Endothelial cell of hepatic sinusoid (primary cell): ENCODE measurements around the gene PCYT1A.
"Not testable (repeated sequence)": the region's sequence is repeated elsewhere in the genome, so short reads cannot be mapped to it uniquely, and the experiment has no call there.

Experiments used
- in situ Hi-C: cut with HindIII; loops from 2 replicates; pipeline ENCODE4 v1.10.0; 2017; ENCODE audit warnings: low sequenced_read_pairs

PCYT1A gene

DNA sequence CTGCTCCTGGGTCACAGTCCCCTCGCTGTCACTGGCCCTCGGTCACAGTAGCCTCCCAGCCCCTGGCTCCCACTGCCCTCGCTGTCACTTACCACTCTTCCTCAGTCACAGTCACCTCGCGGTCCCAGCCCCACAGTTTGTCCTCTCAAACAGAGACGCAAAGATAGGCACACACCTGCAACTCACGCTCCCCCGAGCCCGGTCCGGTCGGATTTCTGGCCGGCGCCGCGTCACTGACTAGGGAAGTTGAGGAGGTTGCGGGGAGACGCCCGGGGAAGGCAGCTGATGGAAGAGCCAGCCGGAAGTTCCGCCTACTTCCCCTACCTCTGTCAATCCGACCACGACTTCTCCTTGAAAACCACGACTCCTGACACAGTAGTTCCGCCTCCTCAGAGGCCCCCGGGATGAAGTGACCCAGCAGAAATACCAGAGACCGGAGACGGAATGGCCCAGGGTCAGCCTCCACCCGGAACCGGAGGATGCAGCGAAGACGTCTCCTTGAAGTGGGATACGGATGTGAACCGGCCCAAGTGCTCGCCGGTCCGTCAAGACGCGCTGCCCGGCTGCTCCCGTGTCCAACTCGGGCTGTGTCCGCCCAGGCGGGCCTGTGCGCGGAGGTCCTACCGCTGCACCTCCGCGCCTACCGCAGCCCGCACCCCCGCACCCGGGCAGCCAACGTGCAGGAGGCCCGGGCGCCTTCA, at the start of gene PCYT1A:
TSS of gene PCYT1A (minus strand) at position 287 of the 701 bp plus-strand sequence. CDS start 17,195 bp downstream, outside the sequence.
- in situ Hi-C loops: no loop called here

DNA sequence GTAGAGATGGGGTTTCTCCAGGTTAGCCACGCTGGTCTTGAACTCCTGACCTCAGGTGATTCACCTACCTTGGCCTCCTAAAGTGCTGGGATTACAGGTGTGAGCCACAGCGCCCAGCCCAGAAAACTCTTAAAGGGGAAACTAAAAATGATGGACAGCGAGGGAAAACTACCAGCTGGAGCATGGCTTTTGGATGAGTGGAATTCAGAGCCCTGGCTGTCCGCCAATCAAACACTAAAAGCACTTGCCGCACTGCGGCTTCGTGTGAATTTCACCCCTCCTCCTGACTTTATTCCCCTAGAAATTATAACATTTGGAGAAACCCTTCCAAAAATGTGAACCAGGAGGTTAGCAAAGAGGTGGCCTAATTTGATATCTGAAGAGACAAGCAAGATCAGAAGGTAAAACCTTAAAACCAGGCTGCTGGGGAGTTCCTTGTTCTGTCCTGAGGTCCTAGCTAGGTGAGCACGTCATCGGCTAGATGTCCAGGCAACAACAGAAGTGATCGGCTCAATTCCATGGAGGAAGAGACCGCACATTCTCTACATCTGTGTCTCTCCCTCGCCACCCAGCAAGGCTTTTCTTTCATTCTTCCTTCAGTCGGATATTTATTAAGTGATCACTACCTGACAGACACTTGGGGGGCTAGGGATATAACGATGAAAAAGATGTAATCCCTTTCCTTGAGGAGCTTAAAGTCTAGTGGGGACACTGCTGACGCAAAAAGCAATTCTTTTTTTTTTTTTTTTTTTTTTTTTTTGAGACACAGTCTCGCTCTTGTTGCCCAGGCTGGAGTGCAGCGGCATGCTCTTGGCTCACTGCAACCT, 49.0 kb upstream of the PCYT1A start:
- in situ Hi-C loops: no loop called here

DNA sequence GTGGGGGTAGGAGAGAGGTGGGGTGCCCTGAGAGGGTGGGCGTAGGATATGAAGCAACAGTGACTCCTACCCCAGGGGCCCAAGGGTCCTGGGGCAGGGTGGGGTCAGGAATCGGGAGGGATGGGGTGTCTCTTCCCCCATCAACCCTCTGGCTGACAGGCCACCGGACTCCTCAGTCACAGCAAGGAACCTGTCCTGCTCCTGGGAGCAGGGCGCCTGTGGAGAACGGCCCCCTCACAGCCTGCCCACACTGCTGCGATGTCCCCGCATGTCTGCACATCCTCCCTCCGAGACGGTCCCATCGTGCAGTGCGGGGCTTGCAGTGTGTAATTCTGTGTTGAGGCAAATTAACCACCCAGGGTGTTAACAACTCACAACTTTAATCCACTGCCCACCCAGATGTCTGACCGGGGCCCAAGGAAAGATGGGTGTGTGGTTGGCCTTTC, 48.0 kb upstream of the PCYT1A start:
- in situ Hi-C loops: no loop called here

DNA sequence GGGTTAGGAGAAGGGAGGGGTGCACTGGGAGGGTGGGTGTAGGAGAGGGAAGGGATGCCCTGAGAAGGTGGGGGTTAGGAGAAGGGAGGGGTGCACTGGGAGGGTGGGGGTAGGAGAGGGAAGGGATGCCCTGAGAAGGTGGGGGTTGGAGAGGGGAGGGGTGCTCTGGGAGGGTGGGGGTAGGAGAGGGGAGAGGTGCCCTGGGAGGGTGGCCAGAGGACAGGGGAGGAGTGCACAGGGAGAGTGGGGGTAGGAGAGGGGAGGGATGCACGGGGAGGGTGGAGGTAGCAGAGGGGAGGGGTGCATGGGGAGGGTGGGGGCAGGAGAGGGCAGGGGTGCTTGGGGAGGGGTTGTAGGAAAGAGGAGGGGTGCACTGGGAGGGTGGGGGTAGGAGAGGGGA, 47.5 kb upstream of the PCYT1A start:
- in situ Hi-C loops: no loop called here

DNA sequence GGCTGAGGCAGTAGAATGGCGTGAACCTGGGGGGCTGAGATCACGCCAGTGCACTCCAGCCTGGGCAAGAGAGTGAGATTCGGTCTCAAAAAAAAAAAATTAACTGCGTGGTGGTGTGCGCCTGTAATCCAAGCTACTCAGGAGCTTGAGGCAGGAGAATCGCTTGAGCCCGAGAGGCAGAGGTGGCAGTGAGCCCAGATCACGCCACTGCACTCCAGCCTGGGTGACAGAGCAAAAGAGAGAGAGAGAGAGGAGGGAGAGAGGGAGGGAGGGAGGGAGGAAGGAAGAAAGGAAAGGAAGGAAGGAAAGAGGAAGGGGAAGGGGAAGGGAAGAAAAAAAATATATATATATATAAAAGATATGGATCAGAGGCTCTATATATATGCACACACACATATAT, 44.6 kb upstream of the PCYT1A start:
- in situ Hi-C loops: no loop called here

DNA sequence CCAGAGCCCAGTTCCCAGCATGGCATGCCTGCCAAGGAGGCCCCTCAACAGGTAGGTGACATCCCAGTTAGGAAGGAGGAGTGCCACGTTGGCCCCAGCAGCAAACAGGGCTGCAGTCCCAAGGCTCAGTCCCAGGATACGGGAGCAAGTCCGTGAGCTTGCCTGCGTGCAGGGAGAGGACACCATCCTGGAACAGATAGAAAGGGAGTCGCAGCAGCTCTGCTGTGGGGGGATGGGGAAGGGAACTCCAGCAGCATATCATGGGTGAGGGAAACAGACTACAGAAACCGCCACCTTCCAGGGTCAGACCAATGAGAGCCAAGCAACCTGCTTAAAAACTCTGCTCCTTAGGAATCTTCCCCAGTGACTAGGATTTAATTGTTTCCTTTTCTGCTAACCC, 39.9 kb upstream of the PCYT1A start:
- in situ Hi-C loops: no loop called here

DNA sequence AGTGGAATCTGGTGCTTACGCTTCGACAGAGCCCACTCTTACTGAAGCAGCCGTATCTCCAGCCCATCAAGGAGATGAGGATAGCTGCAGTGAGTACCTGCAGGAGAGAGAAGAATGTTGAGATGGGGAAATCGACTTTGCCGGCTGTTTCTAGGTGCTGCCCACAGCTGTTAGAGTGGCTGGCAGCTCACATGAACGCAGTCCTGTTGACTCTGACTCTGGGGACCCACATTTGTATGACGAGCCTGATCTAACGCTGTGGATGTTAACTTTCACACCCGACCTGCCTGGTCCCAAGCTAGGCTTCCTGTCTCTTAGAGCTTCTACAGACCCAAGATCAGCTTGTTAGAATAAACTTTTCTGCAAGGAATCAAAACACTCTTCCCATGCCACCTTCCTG, 39.4 kb upstream of the PCYT1A start:
- in situ Hi-C loops: no loop called here

DNA sequence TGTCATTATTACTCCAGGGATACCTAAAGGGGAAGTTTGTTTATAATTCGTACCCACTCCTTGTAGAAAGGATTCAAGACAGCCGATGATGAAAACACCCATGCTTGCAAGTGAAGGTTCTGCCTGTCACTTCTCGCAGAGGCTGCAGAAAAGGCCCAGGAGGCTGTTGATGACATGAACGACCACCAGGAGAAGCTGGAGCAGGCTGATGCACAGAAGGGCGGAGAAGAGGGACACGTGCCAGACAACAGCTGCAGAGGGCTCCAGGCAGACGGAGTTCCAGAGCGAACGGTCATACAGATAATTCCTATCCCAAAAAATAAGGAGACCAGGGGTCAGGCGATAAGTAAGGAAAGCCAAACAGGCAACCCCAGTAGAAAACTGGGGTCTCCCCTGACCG, 36.2 kb upstream of the PCYT1A start:
- in situ Hi-C loops: loop anchor here (5.0 kb wide), 1 partner anchor 84 kb away; no protein-coding TSS in a partner anchor

DNA sequence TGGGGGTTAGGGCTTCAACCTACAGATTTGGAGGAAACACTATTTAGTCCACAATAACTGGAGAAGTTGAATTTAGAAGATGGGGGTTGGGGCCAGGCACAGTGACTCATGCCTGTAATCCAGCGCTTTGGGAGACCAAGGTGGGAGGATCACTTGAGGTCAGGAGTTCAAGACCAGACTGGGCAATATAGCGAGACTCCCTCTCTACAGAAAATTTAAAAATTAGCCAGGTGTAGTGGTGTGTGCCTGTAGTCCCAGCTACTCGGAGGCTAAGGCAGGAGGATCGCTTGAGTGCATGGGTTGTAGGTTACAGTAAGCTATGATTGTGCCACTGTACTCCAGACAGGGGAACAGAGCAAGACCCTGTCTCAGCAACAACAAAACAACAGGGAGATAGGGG, 35.5 kb upstream of the PCYT1A start:
- in situ Hi-C loops: loop anchor here (5.0 kb wide), 1 partner anchor 84 kb away; no protein-coding TSS in a partner anchor

DNA sequence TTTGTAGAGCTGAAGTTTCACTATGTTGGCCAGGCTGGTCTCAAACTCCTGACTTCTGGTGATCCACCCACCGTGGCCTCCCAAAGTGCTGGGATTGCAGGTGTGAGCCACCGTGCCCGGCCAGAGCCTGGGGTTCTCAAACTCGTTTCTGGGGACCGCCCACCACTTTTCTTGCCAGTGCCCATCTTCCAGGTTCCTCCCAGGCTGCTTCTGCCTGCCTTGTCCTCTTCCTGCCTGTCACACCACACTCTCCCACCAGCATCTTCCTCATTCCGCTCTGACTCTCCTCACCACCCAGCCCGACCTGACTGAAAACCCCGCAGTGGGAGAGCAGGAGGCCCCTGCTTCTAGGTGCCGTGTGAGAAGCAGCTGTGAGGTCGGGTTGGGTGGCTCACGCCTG, 33.6 kb upstream of the PCYT1A start:
- in situ Hi-C loops: loop anchor here (5.0 kb wide), 1 partner anchor 86 kb away; no protein-coding TSS in a partner anchor

DNA sequence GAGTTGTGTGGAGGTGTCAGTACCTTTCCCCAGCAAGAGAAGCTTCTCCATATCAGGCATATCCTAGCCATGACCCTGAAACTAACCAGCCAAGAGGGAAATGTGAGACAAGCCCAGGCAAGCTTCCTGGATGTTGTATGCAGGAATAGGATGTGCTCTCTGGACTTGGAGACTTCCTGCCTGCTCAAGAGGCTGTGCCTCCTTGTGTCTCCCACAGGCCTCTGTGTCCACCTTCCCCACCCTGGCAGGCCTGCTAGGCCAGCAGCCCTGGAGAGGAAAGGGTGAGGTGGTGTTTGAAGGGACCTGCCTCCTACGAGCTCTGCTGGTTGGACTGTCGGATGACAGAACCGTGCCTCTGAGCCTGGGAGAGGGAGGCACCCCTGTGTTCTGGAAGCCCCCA, 32.6 kb upstream of the PCYT1A start:
- in situ Hi-C loops: loop anchor here (5.0 kb wide), 1 partner anchor 87 kb away; no protein-coding TSS in a partner anchor

DNA sequence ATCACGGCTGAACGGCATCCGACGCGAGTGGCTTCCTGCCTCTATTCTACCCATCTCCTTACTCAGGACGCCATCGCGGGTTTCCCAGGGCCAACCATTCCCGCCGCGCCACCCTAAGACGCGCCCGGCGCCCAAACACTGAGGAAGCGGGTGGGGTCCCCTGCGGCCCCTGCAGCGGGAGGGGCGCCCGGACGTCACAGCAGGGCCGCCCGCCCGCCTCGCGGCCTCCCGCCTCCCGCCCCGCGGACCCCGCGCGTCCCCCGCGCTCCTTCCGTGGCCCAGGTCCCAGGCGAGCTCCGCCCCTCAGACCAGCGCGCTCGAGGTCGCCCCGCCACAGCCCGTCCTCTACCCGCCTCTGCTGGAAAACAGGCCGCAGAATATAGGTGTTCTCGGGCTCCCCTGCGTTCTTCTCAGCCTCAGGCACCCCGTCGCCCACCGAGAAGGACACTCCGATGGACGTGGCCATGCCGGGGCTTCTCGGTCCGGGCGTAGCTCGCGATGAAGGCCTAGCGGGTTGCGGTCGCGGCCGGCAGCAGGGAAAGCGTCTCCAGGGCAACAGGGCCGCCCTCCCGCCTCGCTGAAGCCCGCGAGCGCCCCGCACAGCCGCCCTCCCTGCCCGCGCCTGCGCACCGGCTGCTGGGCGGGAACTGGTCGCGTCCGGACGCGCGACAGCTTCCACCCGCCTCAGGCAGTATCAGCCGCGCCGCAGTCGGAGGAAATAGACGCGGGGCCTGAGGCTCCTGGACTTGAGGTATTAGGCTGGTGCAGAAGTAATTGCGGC, 30.4 kb upstream of the PCYT1A start, which contains the start of gene DYNLT2B:
TSS of gene DYNLT2B (minus strand) at position 554 of the 781 bp plus-strand sequence. CDS start at position 466, 88 bp downstream.
- in situ Hi-C loops: no loop called here

DNA sequence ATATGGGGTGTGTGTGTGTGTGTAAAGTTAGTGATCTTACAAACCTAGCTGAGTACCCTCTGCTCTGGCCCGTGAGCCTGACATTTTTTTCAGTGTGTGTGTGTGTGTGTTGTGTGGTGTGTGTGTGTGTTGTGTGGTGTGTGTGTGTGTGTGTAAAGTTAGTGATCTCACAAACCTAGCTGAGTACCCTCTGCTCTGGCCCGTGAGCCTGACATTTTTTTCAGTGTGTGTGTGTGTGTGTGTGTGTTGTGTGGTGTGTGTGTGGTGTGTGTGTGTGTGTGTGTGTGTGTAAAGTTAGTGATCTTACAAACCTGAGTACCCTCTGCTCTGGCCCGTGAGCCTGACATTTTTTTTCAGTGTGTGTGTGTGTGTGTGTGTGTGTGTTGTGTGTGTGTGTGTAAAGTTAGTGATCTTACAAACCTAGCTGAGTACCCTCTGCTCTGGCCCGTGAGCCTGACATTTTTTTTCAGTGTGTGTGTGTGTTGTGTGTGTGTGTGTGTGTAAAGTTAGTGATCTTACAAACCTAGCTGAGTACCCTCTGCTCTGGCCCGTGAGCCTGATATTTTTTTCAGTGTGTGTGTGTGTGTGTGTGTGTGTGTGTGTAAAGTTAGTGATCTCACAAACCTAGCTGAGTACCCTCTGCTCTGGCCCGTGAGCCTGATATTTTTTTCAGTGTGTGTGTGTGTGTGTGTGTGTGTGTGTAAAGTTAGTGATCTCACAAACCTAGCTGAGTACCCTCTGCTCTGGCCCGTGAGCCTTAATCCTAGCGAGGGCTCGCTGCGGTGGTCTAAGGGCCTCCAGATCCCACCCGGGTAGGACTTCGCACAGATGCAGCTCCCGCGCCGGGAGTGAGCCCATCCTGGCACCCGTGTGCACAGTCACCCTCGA, 29.5 kb upstream of the PCYT1A start:
- in situ Hi-C loops: not testable (repeated sequence)

DNA sequence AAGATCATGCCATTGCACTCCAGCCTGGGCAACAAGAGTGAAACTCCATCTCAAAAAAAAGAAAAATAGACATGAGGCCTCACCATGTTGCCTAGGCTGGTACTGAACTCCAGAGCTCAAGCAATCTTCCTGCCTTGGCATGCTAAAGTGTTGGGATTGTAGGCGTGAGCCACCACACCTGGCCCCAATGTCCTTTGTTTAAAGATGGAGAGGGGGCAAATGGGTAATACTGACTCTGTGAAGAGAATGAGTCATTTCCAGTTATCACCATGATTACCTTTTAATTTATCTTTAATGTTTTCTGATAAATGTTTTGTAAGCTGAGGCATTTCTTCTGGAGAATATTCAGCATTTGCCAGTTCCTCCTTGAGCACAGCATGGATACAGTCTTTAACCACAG, 28.3 kb upstream of the PCYT1A start:
- in situ Hi-C loops: no loop called here

DNA sequence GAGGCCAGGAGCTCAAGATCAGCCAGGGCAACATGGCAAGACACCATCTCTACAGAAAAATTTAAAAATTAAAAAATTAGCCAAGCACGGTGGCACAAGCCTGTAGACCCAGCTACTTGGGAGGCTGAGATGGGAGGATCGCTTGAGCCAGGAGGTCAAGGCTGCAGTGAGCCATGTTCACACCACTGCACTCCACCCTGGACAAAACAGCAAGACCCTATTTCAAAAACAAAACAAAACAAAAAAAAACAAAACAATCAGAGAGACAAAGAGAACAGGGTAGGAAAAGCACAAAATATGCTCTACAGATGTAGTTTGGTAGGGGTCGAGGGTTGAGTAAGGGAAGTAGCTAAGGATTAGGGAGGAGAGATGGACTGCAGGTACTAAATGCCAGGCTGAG, 27.1 kb upstream of the PCYT1A start:
- in situ Hi-C loops: no loop called here

DNA sequence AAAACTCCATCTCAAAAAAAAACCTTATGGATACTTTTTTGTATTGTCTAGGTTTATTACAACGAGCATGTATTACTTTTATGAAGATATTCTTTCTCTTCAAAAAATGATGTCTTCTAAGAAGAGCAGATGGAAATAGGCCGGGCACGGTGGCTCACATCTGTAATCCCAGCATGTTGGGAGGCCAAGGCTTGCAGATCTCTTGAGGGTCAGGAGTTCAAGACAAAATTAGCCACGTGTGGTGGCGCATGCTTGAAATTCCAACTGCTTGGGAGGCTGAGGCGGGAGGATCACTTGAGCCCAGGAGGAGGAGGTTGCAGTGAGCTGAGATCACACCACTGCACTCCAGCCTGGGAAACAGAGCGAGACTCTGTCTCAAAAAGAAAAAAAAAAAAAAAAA, 26.6 kb upstream of the PCYT1A start:
- in situ Hi-C loops: not testable (repeated sequence)

DNA sequence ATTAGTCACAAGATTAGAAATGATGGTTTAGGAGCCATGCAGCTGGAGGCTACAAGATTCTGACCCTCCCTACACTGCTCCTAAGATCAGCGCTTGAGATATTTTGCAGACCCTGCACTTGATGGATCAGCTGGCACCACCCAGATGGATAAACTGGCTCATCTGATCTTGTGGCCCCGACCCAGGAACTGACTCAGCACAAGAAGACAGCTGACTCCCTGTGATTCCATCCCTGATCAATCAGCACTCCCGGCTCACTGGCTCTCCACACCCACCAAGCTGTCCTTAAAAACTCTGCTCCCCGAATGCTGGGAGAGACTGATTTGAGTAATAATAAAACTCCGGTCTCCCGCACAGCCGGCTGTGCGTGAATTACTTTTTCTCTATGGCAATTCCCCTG, 15.4 kb upstream of the PCYT1A start:
- in situ Hi-C loops: not testable (repeated sequence)

DNA sequence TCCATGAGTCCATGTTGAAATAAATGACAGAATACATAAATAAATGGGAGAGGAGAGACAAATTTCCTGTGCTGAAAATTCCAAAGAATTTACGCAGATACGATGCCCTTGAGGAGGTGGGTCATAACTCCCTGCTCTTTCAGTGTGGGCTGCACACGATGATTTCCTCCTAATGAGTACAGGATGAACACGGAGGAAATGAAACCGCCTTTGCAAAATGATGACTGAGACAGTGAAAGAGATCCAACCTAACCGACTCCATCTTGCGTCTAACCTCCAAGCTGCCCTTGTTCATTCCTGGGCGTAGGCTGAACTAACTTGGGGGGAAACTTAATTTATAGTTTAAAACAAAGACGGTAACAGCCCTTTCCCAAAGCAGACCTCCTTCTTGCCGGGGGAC, 15.0 kb upstream of the PCYT1A start:
- in situ Hi-C loops: not testable (repeated sequence)

DNA sequence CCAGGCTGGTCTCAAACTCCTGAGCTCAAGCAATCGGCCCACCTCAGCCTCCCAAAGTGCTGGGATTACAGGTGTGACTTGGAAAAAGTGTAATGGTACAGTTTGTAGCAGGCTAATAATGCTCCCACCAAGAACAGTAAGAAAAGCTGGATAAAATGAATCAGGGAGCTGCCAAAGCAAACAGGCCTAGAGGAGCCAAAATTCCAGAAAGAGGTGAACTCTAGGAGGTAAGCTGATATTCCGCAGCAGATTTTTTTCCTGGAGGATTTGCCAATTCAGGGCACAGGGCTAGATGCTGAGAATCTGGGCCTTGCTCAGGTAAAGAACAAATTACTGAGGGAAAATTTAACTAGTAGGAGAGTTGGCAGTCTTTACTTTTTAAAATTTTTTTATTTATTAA, 11.0 kb upstream of the PCYT1A start:
- in situ Hi-C loops: no loop called here

DNA sequence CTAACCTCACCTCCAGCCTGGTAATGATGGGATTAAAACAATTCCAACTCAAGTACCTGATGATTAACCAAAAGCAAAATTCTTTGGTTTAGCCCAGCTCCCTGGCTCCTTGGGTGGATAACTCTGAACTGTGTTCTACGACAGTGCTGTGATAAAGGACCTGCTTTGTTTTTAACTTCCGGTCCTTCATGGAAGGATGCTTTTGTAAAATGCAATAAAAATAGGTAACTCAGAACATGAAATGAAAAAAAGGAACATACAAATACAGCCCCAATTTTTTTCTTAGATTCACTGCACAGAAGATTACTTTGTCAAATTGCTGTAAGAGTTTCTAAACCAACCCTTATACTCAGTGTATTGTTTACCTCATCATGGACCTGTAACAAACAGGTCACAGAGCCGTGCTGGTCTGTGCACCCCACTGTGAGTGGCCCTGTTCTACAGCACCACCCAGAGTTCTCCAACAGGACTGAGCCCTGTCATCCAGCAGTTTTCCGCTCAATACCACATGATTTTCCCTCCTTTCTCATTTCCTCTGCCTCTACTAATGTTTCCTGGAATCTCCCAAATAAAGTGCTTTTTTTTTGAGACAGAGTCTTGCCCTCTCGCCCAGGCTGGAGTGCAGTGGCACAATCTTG, 4.9 kb upstream of the PCYT1A start:
- in situ Hi-C loops: no loop called here
